ENCODE results near the gene CWC27.

CWC27 gene

GRCh38 chr5:64840958-64841357 lies 72.2 kb downstream of the CWC27 start:
- no peak overlapping the region for H2AFZ ChIP-seq (ENCODE audit: low read depth)
- H3K4me2 ChIP-seq, result no peak overlapping the region
- H3K27me3 ChIP-seq (ENCODE audit: insufficient read depth, low read depth), result no peaks in the 10 kb centered on the region
- H3K9ac ChIP-seq, result no peak overlapping the region
- H3K4me1 ChIP-seq (ENCODE audit: low read depth, poor library complexity, severe bottlenecking), result peaks cover 5% of the 10 kb centered on the region
- H3K27ac ChIP-seq, result no peak overlapping the region
- no peaks in the 10 kb centered on the region for H3K79me2 ChIP-seq (ENCODE audit: insufficient read depth, low read depth)
- TF ChIP-seq CTCF (conservative IDR thresholded peaks at IDR 0.05; ENCODE audit: low read depth, low read length), result no peak
- no peak overlapping the region for H3K4me3 ChIP-seq (IDR thresholded peaks at IDR 0.05; ENCODE audit: insufficient read depth, low read depth, low read length)
- no peaks in the 10 kb centered on the region for H4K20me1 ChIP-seq (ENCODE audit: insufficient read depth)
- H3K36me3 ChIP-seq (ENCODE audit: insufficient read depth), result no peaks in the 10 kb centered on the region

- Histone ChIP-seq H2AFZ (ENCODE audit: low read depth) (no peak overlapping the region), H3K4me1 (ENCODE audit: low read depth, poor library complexity, severe bottlenecking) (peaks cover 10% of the 10 kb centered on the region), H3K27me3 (ENCODE audit: insufficient read depth, low read depth) (no peaks in the 10 kb centered on the region), H3K27ac (no peak overlapping the region), H3K4me2 (no peak overlapping the region), H3K36me3 (ENCODE audit: insufficient read depth) (no peaks in the 10 kb centered on the region), H3K4me3 (IDR thresholded peaks at IDR 0.05; ENCODE audit: insufficient read depth, low read depth, low read length) (no peak overlapping the region), H3K79me2 (ENCODE audit: insufficient read depth, low read depth) (no peaks in the 10 kb centered on the region), H3K9ac (no peak overlapping the region), H4K20me1 (ENCODE audit: insufficient read depth) (no peaks in the 10 kb centered on the region)
- no peak for TF ChIP-seq CTCF (conservative IDR thresholded peaks at IDR 0.05; ENCODE audit: low read depth, low read length)
These were observed 85.0 kb downstream of the CWC27 start for GRCh38 chr5:64853777-64854176.

- H3K4me1 ChIP-seq (ENCODE audit: low read depth, poor library complexity, severe bottlenecking), result peaks cover 10% of the 10 kb centered on the region
- H3K27me3 ChIP-seq (ENCODE audit: insufficient read depth, low read depth), result no peaks in the 10 kb centered on the region
- no peak overlapping the region for H2AFZ ChIP-seq (ENCODE audit: low read depth)
These were observed 86.1 kb downstream of the CWC27 start for GRCh38 chr5:64854855-64855254.

GRCh38 chr5:64859881-64860280 lies 91.2 kb downstream of the CWC27 start:
- H3K79me2 ChIP-seq (ENCODE audit: insufficient read depth, low read depth), result no peaks in the 10 kb centered on the region
- no peaks in the 10 kb centered on the region for H3K27me3 ChIP-seq (ENCODE audit: insufficient read depth, low read depth)
- no peaks in the 10 kb centered on the region for H3K4me1 ChIP-seq (ENCODE audit: low read depth, poor library complexity, severe bottlenecking)
- no peak overlapping the region for H2AFZ ChIP-seq (ENCODE audit: low read depth)
- H3K4me3 ChIP-seq (IDR thresholded peaks at IDR 0.05; ENCODE audit: insufficient read depth, low read depth, low read length), result no peak overlapping the region
- no peak overlapping the region for H3K4me2 ChIP-seq
- H3K9ac ChIP-seq, result no peak overlapping the region
- no peaks in the 10 kb centered on the region for H3K36me3 ChIP-seq (ENCODE audit: insufficient read depth)
- TF ChIP-seq CTCF (conservative IDR thresholded peaks at IDR 0.05; ENCODE audit: low read depth, low read length), result no peak
- no peak overlapping the region for H3K27ac ChIP-seq
- no peaks in the 10 kb centered on the region for H4K20me1 ChIP-seq (ENCODE audit: insufficient read depth)

More at GRCh38 chr5:64854855-64855254, 86.1 kb downstream of the CWC27 start:
- no peaks in the 10 kb centered on the region for H3K36me3 ChIP-seq (ENCODE audit: insufficient read depth)
- H3K4me3 ChIP-seq (IDR thresholded peaks at IDR 0.05; ENCODE audit: insufficient read depth, low read depth, low read length), result no peak overlapping the region
- no peak overlapping the region for H3K4me2 ChIP-seq
- H3K79me2 ChIP-seq (ENCODE audit: insufficient read depth, low read depth), result no peaks in the 10 kb centered on the region
- H3K27ac ChIP-seq, result no peak overlapping the region
- no peak for TF ChIP-seq CTCF (conservative IDR thresholded peaks at IDR 0.05; ENCODE audit: low read depth, low read length)
- no peak overlapping the region for H3K9ac ChIP-seq
- H4K20me1 ChIP-seq (ENCODE audit: insufficient read depth), result no peaks in the 10 kb centered on the region
